Mesodermal cell (in vitro differentiated cells): Measurements from ENCODE around the gene TRMT11.
A peak's percentile ranks its signal among the peaks of the same experiment; 100 is the strongest.
"Not testable (repeated sequence)": the region's sequence is repeated elsewhere in the genome, so short reads cannot be mapped to it uniquely, and the experiment has no call there.

ENCODE experiments used
- H3K27ac ChIP-seq: 2 replicates; pipeline ENCODE4 v1.7.0; 2013; ENCODE audit warnings: mild to moderate bottlenecking, low read depth, low read length, moderate library complexity; ENCODE audit not compliant: severe bottlenecking
- H3K36me3 ChIP-seq: 2 replicates; pipeline ENCODE4 v1.7.1; 2013; ENCODE audit warnings: mild to moderate bottlenecking, low read length, moderate library complexity; ENCODE audit not compliant: control insufficient read depth, insufficient read depth
- H3K4me1 ChIP-seq: one replicate; pipeline ENCODE4 v1.7.1; 2013; ENCODE audit warnings: mild to moderate bottlenecking, low read length; ENCODE audit not compliant: insufficient read depth, control insufficient read depth, poor library complexity, severe bottlenecking
- H3K4me3 ChIP-seq: 2 replicates; pipeline ENCODE4 v1.7.0; 2013; ENCODE audit warnings: low read length, control low read depth, mild to moderate bottlenecking; ENCODE audit not compliant: insufficient read depth, poor library complexity, severe bottlenecking; ENCODE audit errors: extremely low read depth
- H3K9me3 ChIP-seq: 2 replicates; pipeline ENCODE4 v1.7.1; 2013; ENCODE audit warnings: mild to moderate bottlenecking, low read length, moderate library complexity; ENCODE audit not compliant: control insufficient read depth
- WGBS, 2 experiments: methylation state at CpG; one replicate each; pipeline ENCODE4 v1.1.5; 2013; ENCODE audit warnings: missing lambda C conversion rate in 2 of 2; ENCODE audit not compliant: insufficient coverage in 2 of 2; 5-methylcytosine and 5-hydroxymethylcytosine counted together

TRMT11 gene

GRCh38 chr6:125956506-125957390 lies 29.6 kb upstream of the TRMT11 start, which contains the start of gene HINT3:
HINT3 (plus strand) TSS chr6:125956770; CDS start chr6:125956978, 208 bp downstream.
- peak within 1 kb of the TSS; percentile 89 for H3K4me3 ChIP-seq
- peaks cover 10% of the 10 kb centered on the region for H3K4me1 ChIP-seq
- no peaks in the 10 kb centered on the region for H3K36me3 ChIP-seq
- WGBS, 2 experiments: 0% methylated on average over 64 to 80 of the region's 82 CpGs
- peak within 1 kb of the TSS; percentile 85 for H3K27ac ChIP-seq
- no peaks in the 10 kb centered on the region for H3K9me3 ChIP-seq

- no peaks in the 10 kb centered on the region for H3K9me3 ChIP-seq
- peak overlapping the region; percentile 89 for H3K4me3 ChIP-seq
- H3K27ac ChIP-seq: peak overlapping the region; percentile 85
- WGBS, 2 experiments: 11 to 27% methylated on average over 2 to 3 of the region's 3 CpGs
- H3K36me3 ChIP-seq: no peaks in the 10 kb centered on the region
- H3K4me1 ChIP-seq: peaks cover 10% of the 10 kb centered on the region
Measured at GRCh38 chr6:125957391-125957693, 29.0 kb upstream of the TRMT11 start.

- H3K9me3 ChIP-seq: no peaks in the 10 kb centered on the region
- WGBS, 2 experiments: 83 to 89% methylated on average over 4 of the region's 4 CpGs
- H3K27ac ChIP-seq: no peak overlapping the region
- no peaks in the 10 kb centered on the region for H3K36me3 ChIP-seq
- H3K4me1 ChIP-seq: peaks cover 10% of the 10 kb centered on the region
- peak overlapping the region; percentile 89 for H3K4me3 ChIP-seq
Measured at GRCh38 chr6:125957845-125958244, 28.5 kb upstream of the TRMT11 start.

GRCh38 chr6:125959041-125959440 lies 27.3 kb upstream of the TRMT11 start:
- WGBS, 2 experiments: 93 to 100% methylated on average over 2 to 4 of the region's 4 CpGs
- H3K36me3 ChIP-seq: no peaks in the 10 kb centered on the region
- H3K27ac ChIP-seq: no peak overlapping the region
- no peak overlapping the region for H3K4me3 ChIP-seq
- H3K9me3 ChIP-seq: no peaks in the 10 kb centered on the region
- H3K4me1 ChIP-seq: peaks cover 10% of the 10 kb centered on the region

GRCh38 chr6:125961117-125961516 lies 25.2 kb upstream of the TRMT11 start:
- Histone ChIP-seq H3K9me3 (no peaks in the 10 kb centered on the region), H3K4me1 (peaks cover 7% of the 10 kb centered on the region), H3K36me3 (no peaks in the 10 kb centered on the region), H3K27ac (no peak overlapping the region), H3K4me3 (no peak overlapping the region)
- 93 to 100% methylated on average over 2 to 3 of the region's 3 CpGs for WGBS, 2 experiments

GRCh38 chr6:125962900-125963497 lies 23.3 kb upstream of the TRMT11 start:
- H3K27ac ChIP-seq: no peak overlapping the region
- H3K4me1 ChIP-seq: no peaks in the 10 kb centered on the region
- 88 to 91% methylated on average over 7 of the region's 8 CpGs for WGBS, 2 experiments
- no peaks in the 10 kb centered on the region for H3K9me3 ChIP-seq
- H3K4me3 ChIP-seq: no peak overlapping the region
- H3K36me3 ChIP-seq: no peaks in the 10 kb centered on the region

- 86 to 100% methylated on average over 1 of the region's 2 CpGs for WGBS, 2 experiments
- H3K4me1 ChIP-seq: no peaks in the 10 kb centered on the region
- no peaks in the 10 kb centered on the region for H3K9me3 ChIP-seq
- H3K4me3 ChIP-seq: no peak overlapping the region
- no peak overlapping the region for H3K27ac ChIP-seq
- no peaks in the 10 kb centered on the region for H3K36me3 ChIP-seq
Measured at GRCh38 chr6:125963817-125964216, 22.5 kb upstream of the TRMT11 start.

- no peak overlapping the region for H3K4me3 ChIP-seq
- no peak overlapping the region for H3K27ac ChIP-seq
- WGBS, 2 experiments: no CpG with 5 or more reads among the region's 1 CpG
Measured at GRCh38 chr6:125966569-125966968, 19.8 kb upstream of the TRMT11 start.

GRCh38 chr6:125968493-125968892 lies 17.8 kb upstream of the TRMT11 start:
- Histone ChIP-seq H3K4me1 (no peaks in the 10 kb centered on the region), H3K4me3 (no peak overlapping the region), H3K36me3 (no peaks in the 10 kb centered on the region), H3K27ac (no peak overlapping the region), H3K9me3 (no peaks in the 10 kb centered on the region)
- WGBS, 2 experiments: no CpG with 5 or more reads among the region's 2 CpGs

More at GRCh38 chr6:125966569-125966968, 19.8 kb upstream of the TRMT11 start:
- H3K36me3 ChIP-seq: no peaks in the 10 kb centered on the region
- H3K9me3 ChIP-seq: no peaks in the 10 kb centered on the region
- no peaks in the 10 kb centered on the region for H3K4me1 ChIP-seq

- WGBS, 2 experiments: no CpG with 5 or more reads among the region's 2 CpGs
- no peaks in the 10 kb centered on the region for H3K4me1 ChIP-seq
- no peak overlapping the region for H3K4me3 ChIP-seq
- no peak overlapping the region for H3K27ac ChIP-seq
- no peaks in the 10 kb centered on the region for H3K9me3 ChIP-seq
- H3K36me3 ChIP-seq: no peaks in the 10 kb centered on the region
Measured at GRCh38 chr6:125970760-125971159, 15.6 kb upstream of the TRMT11 start.

GRCh38 chr6:125972478-125972877 lies 13.9 kb upstream of the TRMT11 start:
- H3K27ac ChIP-seq, H3K9me3 ChIP-seq, H3K4me3 ChIP-seq, H3K4me1 ChIP-seq, H3K36me3 ChIP-seq: not testable (repeated sequence)
- WGBS, 2 experiments: 100% methylated on average over 1 of the region's 1 CpG; no CpG with 5 or more reads in 1 of the 2 experiments
